Measurements from ENCODE around the gene RAPGEF2. TPM values are rescaled to one million over a fixed set of nuclear protein-coding genes. Genes with fewer than 3 reads are reported as not detected.
"Not testable (repeated sequence)": the region's sequence is repeated elsewhere in the genome, so short reads cannot be mapped to it uniquely, and the experiment has no call there.

RAPGEF2 gene
- total and polyA plus RNA-seq, 11 donors: 10.6 to 75.9 (median 51.2) TPM

- WGBS, 4 donors: 83 to 85% (median 84%) methylated on average over 6 of the region's 6 CpGs
- Histone ChIP-seq H3K9me3 (no peaks in the 10 kb centered on the region), H3K27me3 (no peaks in the 10 kb centered on the region), H3K36me3 (no peaks in the 10 kb centered on the region), H3K4me1 (peaks cover 0 to 11% (median 0%) of the 10 kb centered on the region in 12 donors), H3K4me3 (peak overlapping the region in 1 of 12 donors; percentile 1), H3K27ac (no peak overlapping the region)
- intact Hi-C loops (cut with DNase I): no loop called here
- no peak for DNase-seq
- ATAC-seq: no peak
- no peak for TF ChIP-seq POLR2A (IDR thresholded peaks at IDR 0.05)
- no peak for TF ChIP-seq CTCF (IDR thresholded peaks at IDR 0.05)
Observed at GRCh38 chr4:159077702-159078495, 25.0 kb upstream of the RAPGEF2 start.

- Histone ChIP-seq H3K27ac (no peak overlapping the region), H3K4me1 (peaks cover 0 to 11% (median 0%) of the 10 kb centered on the region in 12 donors), H3K27me3 (no peaks in the 10 kb centered on the region), H3K36me3 (no peaks in the 10 kb centered on the region), H3K9me3 (no peaks in the 10 kb centered on the region), H3K4me3 (no peak overlapping the region)
- no peak for TF ChIP-seq POLR2A (IDR thresholded peaks at IDR 0.05)
- TF ChIP-seq CTCF (IDR thresholded peaks at IDR 0.05): no peak
- intact Hi-C loops (cut with DNase I): no loop called here
- DNase-seq: no peak
- no peak for ATAC-seq
- whole genome bisulfite sequencing, 4 donors: 55 to 83% (median 68%) methylated on average over 2 of the region's 2 CpGs
Observed at GRCh38 chr4:159079074-159079473, 23.8 kb upstream of the RAPGEF2 start.

- no peak for ATAC-seq
- H3K27me3 ChIP-seq: no peaks in the 10 kb centered on the region
- no peak overlapping the region for H3K27ac ChIP-seq
- no peaks in the 10 kb centered on the region for H3K36me3 ChIP-seq
- no peak for TF ChIP-seq CTCF (IDR thresholded peaks at IDR 0.05)
- no peak for TF ChIP-seq POLR2A (IDR thresholded peaks at IDR 0.05)
- DNase-seq: no peak
- intact Hi-C loops (cut with DNase I): no loop called here
- no peaks in the 10 kb centered on the region for H3K4me1 ChIP-seq
- no peak overlapping the region for H3K4me3 ChIP-seq
- H3K9me3 ChIP-seq: peaks cover 0 to 6% (median 0%) of the 10 kb centered on the region in 12 donors
- 94 to 100% (median 96%) methylated on average over 2 of the region's 2 CpGs for WGBS, 4 donors
Observed at GRCh38 chr4:159086606-159087005, 16.3 kb upstream of the RAPGEF2 start.

- WGBS, 4 donors: 97 to 98% (median 97%) methylated on average over 4 of the region's 4 CpGs
- H3K4me3 ChIP-seq: no peak overlapping the region
- H3K27me3 ChIP-seq: no peaks in the 10 kb centered on the region
- ATAC-seq: no peak
- no peak for DNase-seq
- H3K9me3 ChIP-seq: peaks cover 0 to 6% (median 0%) of the 10 kb centered on the region in 12 donors
- H3K36me3 ChIP-seq: no peaks in the 10 kb centered on the region
- no peak for TF ChIP-seq POLR2A (IDR thresholded peaks at IDR 0.05)
- TF ChIP-seq CTCF (IDR thresholded peaks at IDR 0.05): no peak
- H3K27ac ChIP-seq: no peak overlapping the region
- no peaks in the 10 kb centered on the region for H3K4me1 ChIP-seq
- intact Hi-C loops (cut with DNase I): loop anchor here in 1 of 10 donors (10.0 kb wide), 1 partner anchor 225 kb away; no protein-coding TSS in a partner anchor
Observed at GRCh38 chr4:159090255-159090654, 12.6 kb upstream of the RAPGEF2 start.

- intact Hi-C loops (cut with DNase I): loop anchor here in 1 of 10 donors (10.0 kb wide), 1 partner anchor 229 kb away; no protein-coding TSS in a partner anchor
- H3K9me3 ChIP-seq, H3K27me3 ChIP-seq, DNase-seq, H3K27ac ChIP-seq, ATAC-seq, H3K4me3 ChIP-seq, H3K36me3 ChIP-seq: not testable (repeated sequence)
- peaks cover 0 to 27% (median 9%) of the 10 kb centered on the region in 12 donors for H3K4me1 ChIP-seq
- 94 to 98% (median 97%) methylated on average over 4 to 7 of the region's 11 CpGs for WGBS, 4 donors
Observed at GRCh38 chr4:159094156-159094555, 8.7 kb upstream of the RAPGEF2 start.
